Loucy (cell line): ENCODE data around the gene C8G.

Source experiments
- H2AFZ ChIP-seq: fragments of 200-600 bp; sonication (generic); 2 replicates; pipeline ENCODE4 v1.6.0; 2016; ENCODE audit warnings: antibody characterized with exemption, mild to moderate bottlenecking, low read length, moderate library complexity
- H3F3A ChIP-seq: fragments of 200-600 bp; 2 replicates; pipeline ENCODE4 v1.6.0; 2016; ENCODE audit warnings: antibody characterized with exemption, low read depth, mild to moderate bottlenecking
- H3K27me3 ChIP-seq: fragments of 200-600 bp; sonication (generic); 2 replicates; pipeline ENCODE4 v1.6.1; 2014; ENCODE audit warnings: low read length, mild to moderate bottlenecking; ENCODE audit not compliant: insufficient read depth, poor library complexity, severe bottlenecking
- H3K36me3 ChIP-seq: fragments of 200-600 bp; sonication (generic); 2 replicates; pipeline ENCODE4 v1.6.1; 2016; ENCODE audit warnings: low read length; ENCODE audit not compliant: insufficient read depth
- H3K4me1 ChIP-seq: fragments of 200-600 bp; sonication (generic); 2 replicates; pipeline ENCODE4 v1.5.1; 2014; ENCODE audit warnings: low read length, mild to moderate bottlenecking; ENCODE audit not compliant: insufficient read depth, poor library complexity, severe bottlenecking
- H3K4me2 ChIP-seq: fragments of 200-600 bp; sonication (generic); 2 replicates; pipeline ENCODE4 v1.6.0; 2014; ENCODE audit warnings: antibody characterized with exemption, low read length, low read depth, mild to moderate bottlenecking; ENCODE audit not compliant: poor library complexity, severe bottlenecking
- H3K4me3 ChIP-seq: fragments of 200-600 bp; sonication (generic); 2 replicates; pipeline ENCODE4 v1.5.1; 2014; ENCODE audit warnings: low read length, mild to moderate bottlenecking, mixed read lengths; ENCODE audit not compliant: poor library complexity, severe bottlenecking
- H3K79me2 ChIP-seq: fragments of 200-600 bp; sonication (generic); 2 replicates; pipeline ENCODE4 v1.6.1; 2014; ENCODE audit warnings: low read length; ENCODE audit not compliant: insufficient read depth
- H3K9ac ChIP-seq: fragments of 200-600 bp; sonication (generic); 2 replicates; pipeline ENCODE4 v1.6.0; 2014; ENCODE audit warnings: mild to moderate bottlenecking, low read depth, low read length, moderate library complexity; ENCODE audit not compliant: poor library complexity, severe bottlenecking
- H3K9me2 ChIP-seq: fragments of 200-600 bp; sonication (generic); replicated peaks from 2 replicates; pipeline ENCODE4 v1.6.1; 2016; ENCODE audit warnings: low read depth, low read length, mixed read lengths
- H3K9me3 ChIP-seq: fragments of 200-600 bp; sonication (generic); 2 replicates; pipeline ENCODE4 v1.6.1; 2014; ENCODE audit warnings: mild to moderate bottlenecking, antibody characterized with exemption, low read length, low read depth; ENCODE audit not compliant: insufficient read depth
- H4K20me1 ChIP-seq: fragments of 200-600 bp; sonication (generic); 2 replicates; pipeline ENCODE4 v1.6.0; 2014; ENCODE audit warnings: antibody characterized with exemption, low read length, mild to moderate bottlenecking; ENCODE audit not compliant: insufficient read depth, poor library complexity, severe bottlenecking
- CTCF ChIP-seq: fragments of 200-600 bp; sonication (generic); conservative IDR thresholded peaks from 2 replicates; pipeline ENCODE4 v1.5.1; 2014; ENCODE audit warnings: mild to moderate bottlenecking, antibody characterized with exemption, low read length
- EZH2phosphoT487 ChIP-seq: fragments of 200-600 bp; IDR thresholded peaks from 2 replicates; pipeline ENCODE4 v1.6.1; 2018; ENCODE audit warnings: antibody characterized with exemption, mild to moderate bottlenecking, moderate library complexity, borderline replicate concordance

C8G gene

GRCh38 chr9:136974817-136975535 is 29.9 kb downstream of the C8G start:
- Histone ChIP-seq H3K4me2 (no peak overlapping the region), H2AFZ (no peak overlapping the region), H3K9me2 (no peaks in the 10 kb centered on the region), H3K79me2 (no peaks in the 10 kb centered on the region), H3K9me3 (no peaks in the 10 kb centered on the region), H3K27me3 (no peaks in the 10 kb centered on the region), H4K20me1 (no peaks in the 10 kb centered on the region), H3K4me1 (peaks cover 5% of the 10 kb centered on the region), H3K4me3 (no peak overlapping the region), H3F3A (no peaks in the 10 kb centered on the region), H3K36me3 (no peaks in the 10 kb centered on the region), H3K9ac (no peak overlapping the region)
- TF ChIP-seq CTCF (no peak), EZH2phosphoT487 (no peak)

- H3K27me3 ChIP-seq, result no peaks in the 10 kb centered on the region
- H3F3A ChIP-seq, result no peaks in the 10 kb centered on the region
- no peaks in the 10 kb centered on the region for H3K9me3 ChIP-seq
- no peaks in the 10 kb centered on the region for H3K9me2 ChIP-seq
- no peaks in the 10 kb centered on the region for H3K36me3 ChIP-seq
- no peak overlapping the region for H3K4me2 ChIP-seq
- H4K20me1 ChIP-seq, result no peaks in the 10 kb centered on the region
- H3K9ac ChIP-seq, result no peak overlapping the region
- no peak overlapping the region for H2AFZ ChIP-seq
- peaks cover 5% of the 10 kb centered on the region for H3K4me1 ChIP-seq
- no peaks in the 10 kb centered on the region for H3K79me2 ChIP-seq
- TF ChIP-seq EZH2phosphoT487 (no peak), CTCF (peak; percentile 48)
- no peak overlapping the region for H3K4me3 ChIP-seq
Measured at GRCh38 chr9:136975644-136976043, 30.6 kb downstream of the C8G start.

- no peak within 1 kb of the TSS for H3K4me3 ChIP-seq
- H4K20me1 ChIP-seq, result no peaks in the 10 kb centered on the region
- H3K4me1 ChIP-seq, result peaks cover 5% of the 10 kb centered on the region
- H3K79me2 ChIP-seq, result no peaks in the 10 kb centered on the region
- H2AFZ ChIP-seq, result no peak within 1 kb of the TSS
- H3K27me3 ChIP-seq, result no peaks in the 10 kb centered on the region
- no peaks in the 10 kb centered on the region for H3K9me2 ChIP-seq
- no peaks in the 10 kb centered on the region for H3K36me3 ChIP-seq
- TF ChIP-seq EZH2phosphoT487 (no peak), CTCF (no peak)
- no peaks in the 10 kb centered on the region for H3F3A ChIP-seq
- no peak within 1 kb of the TSS for H3K4me2 ChIP-seq
- H3K9ac ChIP-seq, result no peak within 1 kb of the TSS
- H3K9me3 ChIP-seq, result no peaks in the 10 kb centered on the region
Measured at GRCh38 chr9:136977223-136977622, 32.2 kb downstream of the C8G start, which contains the start of gene PTGDS. TSS of gene PTGDS (plus strand) at chr9:136977504. CDS start at chr9:136977579, 75 bp downstream.
